HuH-7 (cell line): ENCODE measurements around the gene PDSS2.
"Not testable (repeated sequence)": the region's sequence is repeated elsewhere in the genome, so short reads cannot be mapped to it uniquely, and the experiment has no call there.

Experiments
- DNase-seq: peaks from one replicate; pipeline ENCODE4 v3.0.0; 2011; ENCODE audit warnings: low spot score

Gene PDSS2

DNA sequence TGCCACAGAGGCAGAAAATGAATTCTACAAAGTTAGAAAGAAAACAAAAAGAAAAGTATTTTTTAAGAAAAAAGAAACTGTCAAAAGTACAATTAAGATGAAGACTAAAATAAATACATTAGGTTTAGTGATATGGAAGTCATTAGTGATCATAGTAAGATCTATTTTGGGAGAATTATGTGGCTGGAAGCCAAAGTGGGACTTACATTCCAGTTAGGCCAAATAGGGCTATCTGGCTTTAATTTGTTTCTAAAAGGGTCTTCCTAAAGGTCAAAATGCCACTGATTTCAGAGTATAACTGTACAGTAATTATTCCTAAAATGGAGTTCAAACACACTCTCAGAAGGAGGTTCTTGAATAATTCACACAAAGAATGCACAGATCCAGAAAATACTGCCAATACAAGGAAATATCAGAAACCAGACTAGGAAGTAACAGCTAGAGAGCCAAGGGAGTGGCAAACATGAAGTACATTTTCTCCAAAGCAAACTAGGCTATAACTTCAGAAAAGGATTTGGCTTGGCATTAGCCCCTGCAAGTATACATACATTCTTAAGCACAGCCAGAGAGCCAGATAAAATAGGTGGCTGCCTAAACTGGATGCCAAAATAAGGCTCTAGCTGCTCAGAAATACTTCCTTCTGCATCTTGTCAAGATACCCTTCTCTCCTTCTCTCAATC is 45.3 kb downstream of the PDSS2 start:
- DNase-seq, result no peak

DNA sequence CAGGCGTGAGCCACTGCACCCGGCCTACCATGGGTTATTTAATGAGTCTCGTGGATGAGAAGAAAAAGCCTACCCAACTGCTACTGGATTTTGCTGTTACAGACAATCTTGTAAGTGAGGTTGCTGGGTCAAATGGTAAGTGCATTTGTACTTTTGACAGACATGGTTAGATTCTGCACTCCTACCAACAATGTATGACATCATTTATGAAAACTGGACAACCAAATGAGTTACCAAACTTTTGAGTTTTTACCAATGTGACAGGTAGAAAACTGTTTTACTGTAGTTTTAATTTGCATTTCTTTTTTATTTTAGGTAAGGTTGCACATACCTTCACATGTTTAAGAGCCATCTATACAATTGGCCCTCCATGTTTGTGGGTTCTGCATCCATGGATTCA is 48.2 kb downstream of the PDSS2 start:
- no peak for DNase-seq

DNA sequence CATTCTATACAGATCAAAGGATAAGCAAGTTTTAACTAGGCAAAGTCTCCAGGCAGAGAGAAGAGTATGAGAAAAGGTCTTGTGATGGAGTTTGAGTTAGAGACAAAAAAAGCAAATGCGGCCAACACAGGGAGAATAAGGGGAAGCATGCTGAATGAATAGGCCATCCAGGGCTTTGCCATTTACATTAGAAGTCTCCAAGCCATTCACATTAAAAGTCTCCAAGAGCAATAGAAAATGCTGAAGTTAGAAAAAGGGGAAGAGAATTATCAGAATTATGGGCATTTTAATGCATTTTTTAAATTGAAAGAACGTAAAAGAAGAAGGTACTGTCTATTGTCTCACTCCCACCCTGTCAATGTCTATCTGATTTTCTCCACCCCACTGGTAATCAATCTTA is 49.4 kb downstream of the PDSS2 start:
- no peak for DNase-seq

DNA sequence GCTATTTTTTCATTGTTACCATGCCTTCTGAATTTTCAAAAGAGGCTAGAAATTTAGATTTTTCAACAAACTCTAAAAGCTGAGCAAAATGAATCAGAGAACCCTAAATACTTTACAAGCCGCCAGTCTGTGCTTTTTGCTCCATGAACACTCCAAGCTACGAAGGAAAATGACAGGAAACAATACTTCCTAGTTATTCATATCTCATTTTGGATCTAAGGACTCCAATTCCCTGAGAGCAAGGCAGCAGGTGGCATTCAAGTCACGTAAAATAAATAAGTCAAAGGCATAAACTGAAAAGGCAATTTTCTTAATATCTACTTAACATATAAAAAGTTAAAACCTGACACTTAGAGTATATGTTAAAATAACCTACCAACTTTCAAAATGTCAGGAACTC is 50.6 kb downstream of the PDSS2 start:
- no peak for DNase-seq

DNA sequence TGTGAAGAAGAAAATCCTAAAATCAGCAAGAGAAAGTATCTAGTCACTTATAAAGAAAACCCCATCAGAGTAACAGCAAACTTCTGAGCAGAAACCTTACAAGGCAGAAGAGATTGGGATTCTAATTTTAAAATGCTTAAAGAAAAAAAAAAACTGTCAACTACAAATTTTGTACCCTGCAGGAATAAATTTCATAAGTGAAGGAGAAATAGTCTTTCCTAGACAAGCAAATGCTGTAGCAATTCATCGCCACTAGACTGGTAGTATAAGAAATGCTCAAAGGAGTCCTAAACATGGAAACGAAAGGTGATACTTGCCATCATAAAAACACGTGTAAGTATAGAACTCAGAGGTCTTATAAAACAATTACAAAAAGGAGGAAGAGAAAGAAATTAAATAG is 54.4 kb downstream of the PDSS2 start:
- no peak for DNase-seq

DNA sequence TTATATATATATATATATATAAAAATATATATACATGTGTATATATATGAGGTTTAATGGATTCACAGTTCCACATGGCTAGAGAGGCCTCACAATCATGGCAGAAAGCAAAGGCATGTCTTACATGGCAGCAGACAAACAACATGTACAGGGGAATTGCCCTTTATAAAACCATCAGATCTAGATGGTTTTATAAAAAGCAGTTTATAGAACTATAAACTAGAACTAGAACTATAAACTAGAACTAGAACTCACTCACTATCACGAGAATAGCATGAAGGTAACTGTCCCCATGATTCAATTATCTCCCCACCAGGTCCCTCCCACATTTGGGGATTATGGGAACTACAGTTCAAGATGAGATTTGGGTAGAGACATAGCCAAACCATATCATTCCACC is 56.8 kb downstream of the PDSS2 start:
- no peak for DNase-seq

DNA sequence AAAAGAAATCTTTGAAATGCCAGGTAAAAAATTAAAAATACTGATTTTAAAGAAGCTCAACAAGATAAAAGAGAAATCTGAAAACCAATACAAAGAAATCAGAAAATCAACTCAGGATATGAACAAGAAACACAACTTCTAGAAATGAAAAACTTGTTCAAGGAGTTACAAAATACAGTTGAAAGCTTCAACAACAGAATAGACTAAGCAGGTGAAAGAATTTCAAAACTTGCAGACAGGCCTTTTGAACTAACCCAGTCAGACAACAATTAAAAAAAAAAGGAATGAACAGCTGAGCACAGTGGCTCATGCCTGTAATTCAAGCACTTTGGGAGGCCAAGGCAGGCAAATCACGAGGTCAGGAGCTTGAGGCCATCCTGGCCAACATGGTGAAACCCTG is 57.8 kb downstream of the PDSS2 start:
- no peak for DNase-seq

DNA sequence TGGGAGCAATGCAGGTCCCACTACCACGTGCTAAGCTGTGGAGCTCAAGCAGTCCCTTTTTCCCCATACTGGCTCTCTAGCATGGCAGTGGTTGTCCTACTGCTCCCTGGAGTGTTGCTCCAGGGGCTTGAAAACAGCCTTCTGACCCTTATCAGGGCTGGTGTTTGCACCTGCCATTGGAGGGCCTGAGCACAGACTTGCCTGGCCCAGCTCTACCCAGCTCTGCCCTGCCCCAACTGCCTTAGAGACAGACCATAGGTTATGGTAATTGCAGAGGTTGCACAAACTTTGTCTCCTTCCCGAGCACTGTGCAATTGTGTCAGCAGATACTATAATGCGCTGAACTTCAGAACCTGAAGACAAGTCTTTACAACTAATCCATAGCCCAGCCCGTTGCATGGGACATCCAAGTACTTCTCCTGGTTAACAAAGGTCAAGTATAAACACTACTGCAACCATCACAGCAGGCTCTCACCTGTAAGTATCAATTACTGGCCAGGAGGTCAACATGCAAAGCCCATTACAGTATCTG is 58.7 kb downstream of the PDSS2 start:
- DNase-seq, result no peak

DNA sequence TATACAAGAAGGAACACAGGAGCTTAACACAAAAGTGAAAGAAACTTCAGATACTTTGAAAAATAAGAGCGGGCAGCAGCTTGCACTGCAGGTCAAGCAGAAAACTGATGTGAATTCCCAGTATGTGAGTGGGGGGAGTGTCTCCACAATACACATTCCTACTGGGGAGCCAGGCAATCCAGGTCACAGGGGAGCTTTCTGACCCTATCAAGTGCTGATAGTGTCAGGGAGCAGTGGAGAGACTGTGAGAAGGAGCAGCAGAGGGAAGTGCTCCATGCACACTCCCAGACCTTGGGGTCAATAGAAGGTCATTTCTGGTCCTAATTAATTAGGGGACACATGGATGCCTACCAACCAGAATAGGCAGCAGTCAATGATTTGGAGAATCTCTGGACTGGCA is 59.4 kb downstream of the PDSS2 start:
- no peak for DNase-seq

DNA sequence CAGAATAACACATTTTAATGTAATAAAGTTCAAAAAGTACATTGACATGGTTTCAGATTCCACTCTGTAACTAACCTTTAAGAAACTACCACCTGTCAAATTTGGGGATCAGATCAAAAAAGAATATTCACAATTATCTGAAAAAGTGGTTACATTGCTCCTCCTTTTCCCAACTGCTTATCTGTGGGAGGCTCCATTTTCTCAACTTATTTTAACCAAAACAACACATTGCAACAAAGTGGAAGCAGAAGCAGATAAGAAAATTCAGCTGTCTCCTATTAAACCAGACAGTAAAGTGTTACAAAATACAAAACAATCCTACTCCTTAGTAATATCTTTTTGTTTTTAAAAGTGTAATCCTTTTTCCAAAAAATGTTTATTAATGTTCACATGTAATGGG is 61.4 kb downstream of the PDSS2 start:
- DNase-seq, result no peak

DNA sequence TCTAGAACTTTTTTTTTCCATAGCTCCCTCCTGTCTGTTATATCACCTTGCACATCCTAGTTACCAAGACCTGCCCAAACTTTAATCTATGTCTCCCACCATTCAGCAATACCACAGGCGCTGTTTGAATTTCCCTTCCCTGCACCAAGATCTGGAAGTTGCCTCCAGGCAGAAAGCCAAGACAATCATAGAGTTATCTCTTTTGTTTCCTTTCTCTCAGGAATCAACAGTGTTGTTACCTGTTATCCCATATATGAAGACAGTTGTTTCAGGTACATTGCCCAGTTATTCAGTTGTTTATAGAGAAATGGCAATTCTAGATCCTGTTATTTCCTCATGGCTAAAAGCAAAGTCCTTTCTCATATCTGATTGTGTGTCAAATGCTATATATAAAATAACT is 63.2 kb downstream of the PDSS2 start:
- DNase-seq, result no peak

DNA sequence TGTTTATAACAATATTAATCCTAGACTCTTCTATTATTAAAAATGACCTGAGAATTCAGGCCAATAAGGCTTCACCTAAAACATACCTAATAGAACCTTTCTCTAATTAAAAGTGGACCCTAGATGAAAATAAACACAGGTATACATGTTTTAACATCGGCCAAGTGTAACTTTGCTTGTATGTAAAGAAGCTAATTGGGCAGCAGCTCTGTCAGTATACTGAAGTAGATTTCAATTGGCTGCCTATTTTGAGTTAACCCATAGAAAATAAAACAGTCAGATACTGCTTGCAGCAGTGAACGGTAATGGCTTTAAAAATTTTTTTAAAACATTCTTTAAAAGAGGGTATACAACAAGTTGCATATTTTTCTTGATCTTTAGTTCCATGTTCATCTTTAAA is 67.3 kb downstream of the PDSS2 start:
- no peak for DNase-seq

DNA sequence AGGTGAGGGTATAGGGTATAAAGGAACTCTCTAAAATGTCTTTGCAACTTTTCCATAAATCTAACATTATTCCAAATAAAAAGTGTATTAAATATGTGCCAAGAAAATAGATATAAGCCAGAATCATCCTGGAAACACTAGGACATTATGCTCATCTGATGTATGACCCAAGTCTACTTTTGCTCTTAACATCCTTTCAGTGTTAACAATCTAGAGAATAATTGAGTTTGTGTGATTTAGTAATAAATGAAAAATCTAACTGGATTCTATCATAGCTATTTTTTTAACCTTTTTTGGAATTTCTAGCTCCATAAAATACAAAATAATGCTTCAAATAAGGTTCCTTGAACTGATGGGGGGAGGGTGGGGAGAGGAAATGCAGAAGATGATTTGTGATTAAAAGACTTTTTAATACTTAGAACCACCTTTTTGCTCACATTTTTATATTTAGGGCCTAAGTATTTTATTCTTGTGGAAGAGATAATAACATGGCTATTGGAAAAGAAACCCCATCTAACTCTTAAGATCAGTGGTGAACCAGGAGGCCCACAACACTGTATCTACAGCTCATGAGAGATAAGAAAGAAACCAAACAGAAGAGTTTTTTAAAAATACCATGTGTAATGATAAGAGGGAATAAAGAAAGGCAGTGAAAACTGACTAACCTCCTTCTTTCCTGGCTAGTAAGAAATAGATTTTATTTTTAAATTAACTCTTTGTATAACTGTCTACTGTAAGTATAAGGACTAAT is 68.5 kb downstream of the PDSS2 start:
- DNase-seq, result no peak

DNA sequence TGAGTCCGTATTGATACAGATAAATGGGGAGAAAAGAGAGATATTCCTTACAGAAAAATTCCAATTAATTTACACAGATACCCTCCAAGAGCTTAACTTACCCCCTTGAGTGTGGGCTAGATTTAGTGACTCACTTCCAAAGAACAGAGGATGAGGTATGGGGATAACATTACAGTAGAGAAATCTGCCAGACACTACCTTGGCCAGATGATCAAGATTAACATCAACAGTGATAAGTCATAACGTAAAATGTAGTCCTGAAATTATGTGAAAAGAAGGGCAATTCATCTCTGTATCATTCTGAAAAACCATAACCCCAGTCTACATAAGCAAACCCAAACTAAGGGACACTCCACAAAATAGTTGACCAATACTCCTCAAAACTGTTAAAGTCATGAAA is 69.3 kb downstream of the PDSS2 start:
- no peak for DNase-seq

DNA sequence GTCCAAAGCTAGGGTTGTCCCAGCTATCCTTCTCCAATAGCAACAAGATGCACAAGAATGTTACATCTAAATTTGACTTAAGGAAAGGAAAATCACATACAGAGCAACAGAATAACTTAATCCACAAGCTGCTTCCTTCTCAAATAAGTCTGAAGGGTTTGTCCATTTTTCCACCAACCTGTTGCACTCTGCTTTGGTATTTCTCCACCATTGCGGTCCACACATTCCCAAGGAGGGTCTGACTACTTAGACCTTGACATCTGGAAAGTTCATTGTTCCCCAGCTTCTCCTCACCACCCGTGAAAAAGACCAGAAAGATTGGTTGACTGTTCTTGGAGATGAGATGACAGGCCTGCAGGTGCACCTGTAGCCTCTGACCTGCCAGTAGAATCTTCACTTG is 72.5 kb downstream of the PDSS2 start:
- no peak for DNase-seq

DNA sequence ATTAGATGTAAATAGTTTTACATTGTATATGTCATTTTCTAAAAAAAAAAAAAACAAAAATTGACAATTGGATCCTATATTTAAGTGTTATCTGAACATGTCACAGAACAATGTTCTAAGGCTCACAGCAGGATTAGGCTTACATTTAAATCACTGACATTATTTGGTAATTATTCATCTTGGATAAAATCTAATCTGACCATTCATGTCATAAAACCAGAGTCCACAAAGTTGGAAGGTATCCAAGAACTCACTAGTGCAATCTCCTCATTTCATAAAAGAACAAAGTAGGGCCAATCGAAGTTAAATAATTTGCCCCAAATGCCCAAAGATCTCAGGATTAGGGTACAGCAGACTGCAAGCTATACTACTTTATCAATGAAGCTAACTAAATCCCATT is 73.0 kb downstream of the PDSS2 start:
- DNase-seq, result no peak

DNA sequence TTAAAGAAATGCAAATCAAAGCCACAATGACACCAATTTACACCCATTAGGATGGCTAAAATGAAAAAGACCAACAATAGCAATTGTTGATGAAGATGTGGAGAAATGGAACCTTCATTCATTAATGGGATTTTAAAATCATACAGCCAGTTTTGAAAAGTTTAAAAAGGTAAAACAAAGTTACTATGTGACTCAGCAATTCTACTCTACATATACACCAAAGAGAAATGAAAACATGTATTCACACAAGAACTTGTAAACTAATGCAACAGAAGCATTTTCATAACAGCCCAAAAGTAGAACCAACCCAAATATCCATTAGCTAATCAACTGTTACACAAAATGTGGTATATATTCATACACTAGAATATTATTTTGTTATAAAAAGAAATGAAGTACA is 75.7 kb downstream of the PDSS2 start:
- no peak for DNase-seq

DNA sequence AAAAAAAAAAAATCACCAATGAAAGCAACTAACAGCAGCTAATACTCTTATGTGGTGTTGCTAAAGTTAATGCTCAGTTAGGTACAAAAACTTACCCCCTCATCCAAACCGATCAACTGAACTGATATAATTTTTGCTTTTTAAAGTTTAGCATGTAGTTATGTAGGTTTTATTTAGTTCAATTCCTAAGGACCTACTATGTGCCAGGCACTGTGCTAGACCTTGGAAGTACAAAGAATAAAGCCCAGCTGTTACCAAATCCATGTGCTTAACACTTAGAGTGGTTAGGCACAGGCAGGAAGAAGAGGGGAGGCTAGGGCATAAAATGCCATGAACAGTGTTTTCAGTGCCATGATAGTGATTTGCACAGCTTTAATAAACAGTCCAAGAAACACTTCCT is 85.1 kb downstream of the PDSS2 start:
- DNase-seq, result no peak

DNA sequence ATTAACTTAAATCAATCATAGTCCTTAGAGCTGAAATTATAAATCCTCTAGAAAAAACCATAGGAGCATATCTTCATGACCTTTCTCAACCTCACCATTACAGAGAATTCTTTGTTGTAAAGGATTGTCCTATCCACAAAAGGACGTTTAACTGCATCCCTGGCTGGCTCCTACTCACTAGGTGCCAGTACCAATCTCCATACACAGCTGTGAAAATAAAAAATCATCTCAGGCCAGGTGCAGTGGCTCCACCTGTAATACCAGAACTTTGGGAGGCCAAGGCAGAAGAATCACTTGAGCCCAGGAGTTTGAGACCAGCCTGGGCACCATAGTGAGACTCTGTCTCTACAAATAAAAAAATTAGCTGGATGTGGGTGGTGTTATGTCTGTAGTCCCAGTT is 89.9 kb downstream of the PDSS2 start:
- DNase-seq, result no peak

DNA sequence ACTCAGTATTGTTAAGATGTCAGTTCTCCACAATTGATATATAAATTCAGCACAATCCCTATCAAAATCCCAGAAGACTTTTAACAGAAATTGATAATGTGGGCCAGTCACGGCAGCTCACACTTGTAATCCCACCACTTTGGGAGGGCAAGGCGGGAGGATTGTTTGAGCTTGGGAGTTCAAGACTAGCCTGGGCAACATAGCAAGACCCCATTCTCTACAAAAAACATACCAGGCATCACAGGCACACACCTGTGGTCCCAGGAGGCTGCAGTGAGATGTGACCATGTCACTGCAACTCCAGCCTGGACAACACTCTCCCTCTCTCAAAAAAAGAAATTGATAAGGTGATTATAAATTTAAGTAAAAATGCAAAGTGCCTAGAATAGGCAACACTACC is 90.9 kb downstream of the PDSS2 start:
- no peak for DNase-seq

DNA sequence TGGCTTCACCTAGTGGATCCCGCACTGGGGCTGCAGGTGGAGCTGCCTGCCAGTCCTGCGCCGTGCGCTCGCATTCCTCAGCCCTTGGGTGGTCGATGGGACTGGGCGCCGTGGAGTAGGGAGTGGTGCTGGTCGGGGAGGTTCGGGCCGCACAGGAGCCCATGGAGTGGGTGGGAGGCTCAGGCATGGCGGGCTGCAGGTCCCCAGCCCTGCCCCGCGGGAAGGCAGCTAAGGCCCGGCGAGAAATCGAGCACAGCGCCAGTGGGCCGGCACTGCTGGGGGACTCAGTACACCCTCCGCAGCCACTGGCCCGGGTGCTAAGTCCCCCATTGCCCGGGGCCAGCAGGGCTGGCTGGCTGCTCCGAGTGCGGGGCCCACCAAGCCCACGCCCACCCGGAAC is 95.2 kb downstream of the PDSS2 start:
- not testable (repeated sequence) for DNase-seq

DNA sequence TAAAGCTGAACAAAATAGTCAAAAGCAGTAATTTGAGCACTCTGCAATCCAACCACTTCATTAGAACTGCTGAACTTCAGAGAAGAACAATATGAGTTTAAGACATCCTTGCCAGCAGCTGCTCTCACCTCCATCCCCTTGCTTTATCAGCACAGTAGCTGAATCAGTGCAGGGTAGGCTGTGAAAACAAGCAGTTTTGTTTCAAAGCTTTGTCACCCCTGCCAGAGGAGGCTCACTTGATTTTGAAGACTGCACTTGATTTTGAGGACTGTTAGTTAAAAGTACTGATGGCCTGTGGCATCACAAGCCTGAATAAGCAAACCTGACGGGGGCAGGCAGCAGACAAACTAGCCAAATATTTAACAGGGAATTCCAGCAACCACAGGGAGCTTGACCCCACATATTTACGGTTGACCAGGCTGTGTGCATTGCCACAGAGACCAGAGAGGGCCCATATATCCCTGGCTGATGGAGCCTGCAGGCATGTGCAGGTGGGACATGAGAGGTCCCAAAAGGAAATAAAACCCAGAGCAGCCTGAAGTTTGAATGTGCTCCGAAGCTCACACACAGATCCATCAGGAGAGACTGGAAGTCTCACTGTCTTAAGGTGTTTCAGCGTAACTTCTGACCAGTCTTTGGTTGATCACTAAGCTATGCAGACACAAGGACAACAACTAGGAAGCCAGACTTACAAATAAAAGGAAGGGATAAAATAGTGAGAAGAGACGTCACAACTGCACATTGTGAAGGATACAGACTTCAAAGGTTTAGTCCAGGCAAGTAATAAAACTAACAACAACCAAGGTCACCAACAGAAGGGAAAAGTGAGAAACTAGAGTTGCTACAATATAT is 97.4 kb downstream of the PDSS2 start:
- DNase-seq, result peak; percentile 55

DNA sequence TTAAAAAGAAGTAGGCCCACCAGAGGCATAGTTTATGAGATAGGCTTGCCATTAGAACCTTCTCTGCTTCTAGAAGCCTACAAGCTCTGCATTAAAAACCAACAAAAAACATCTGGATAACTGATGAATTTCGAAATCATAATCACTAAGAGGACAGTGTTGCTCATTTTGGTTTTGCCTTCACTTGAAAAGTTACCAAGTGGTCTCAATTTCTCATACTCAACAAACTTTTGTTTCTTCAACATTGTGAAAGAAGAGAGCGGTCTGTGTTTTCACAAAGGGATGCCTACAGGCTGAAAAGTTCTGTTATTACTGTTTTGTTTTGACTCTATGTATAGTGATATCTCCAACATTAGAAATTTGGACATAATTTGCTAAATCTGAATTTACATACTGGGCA is 98.9 kb downstream of the PDSS2 start:
- no peak for DNase-seq
